GM15510 (cell line): ENCODE data around the gene PHF14.

Experiments used
- POLR2A ChIP-seq: IDR thresholded peaks from 3 replicates; pipeline ENCODE4 v1.6.1; 2011; ENCODE audit warnings: borderline replicate concordance; ENCODE audit not compliant: insufficient read length; ENCODE audit errors: extremely low read depth

PHF14 gene

DNA sequence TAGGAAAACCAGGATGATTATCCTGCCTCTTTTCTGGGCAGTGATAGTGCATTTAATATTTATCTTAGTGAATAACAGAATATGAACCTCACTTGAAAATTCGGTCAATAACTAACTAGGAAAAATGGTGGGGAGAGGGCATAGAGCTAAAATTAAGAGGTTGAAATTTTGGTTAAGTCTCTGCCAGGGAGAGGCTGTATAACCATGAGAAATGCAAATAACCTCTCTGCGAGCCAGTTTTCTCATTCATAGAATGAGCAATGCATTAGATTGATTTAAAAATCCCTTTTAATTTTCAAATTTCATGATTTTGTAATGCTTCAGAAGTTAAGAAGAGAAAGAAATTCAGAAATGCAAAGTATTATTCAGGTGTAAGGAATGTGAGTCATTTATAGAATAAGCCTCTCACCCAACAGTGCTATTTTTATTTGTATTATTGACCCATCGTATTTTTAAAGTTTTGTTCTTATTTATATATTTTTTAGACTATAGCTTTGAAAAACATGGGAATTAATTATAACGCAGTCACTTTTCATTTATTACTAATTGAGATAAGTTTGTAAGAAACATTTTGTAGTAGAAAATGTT is 104.7 kb downstream of the PHF14 start:
- TF ChIP-seq POLR2A: no peak

DNA sequence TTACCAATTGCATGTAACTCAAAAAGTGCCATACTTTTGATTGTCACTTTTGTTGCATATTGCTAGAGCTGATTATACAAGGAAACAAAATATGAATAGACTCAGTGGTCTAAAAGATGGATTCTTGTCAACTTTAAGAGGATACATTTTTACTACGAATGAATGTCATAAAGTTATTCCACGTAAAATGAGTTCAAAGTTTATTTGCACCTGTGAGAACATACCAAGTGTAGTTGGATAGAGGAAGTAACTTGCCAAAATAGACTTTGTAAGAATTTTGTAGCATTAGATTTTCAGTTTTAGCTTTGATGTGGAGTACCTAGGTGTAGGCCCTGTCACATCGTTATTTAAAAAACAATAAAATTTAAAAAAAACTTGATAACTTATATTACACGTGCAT is 106.2 kb downstream of the PHF14 start:
- no peak for TF ChIP-seq POLR2A

DNA sequence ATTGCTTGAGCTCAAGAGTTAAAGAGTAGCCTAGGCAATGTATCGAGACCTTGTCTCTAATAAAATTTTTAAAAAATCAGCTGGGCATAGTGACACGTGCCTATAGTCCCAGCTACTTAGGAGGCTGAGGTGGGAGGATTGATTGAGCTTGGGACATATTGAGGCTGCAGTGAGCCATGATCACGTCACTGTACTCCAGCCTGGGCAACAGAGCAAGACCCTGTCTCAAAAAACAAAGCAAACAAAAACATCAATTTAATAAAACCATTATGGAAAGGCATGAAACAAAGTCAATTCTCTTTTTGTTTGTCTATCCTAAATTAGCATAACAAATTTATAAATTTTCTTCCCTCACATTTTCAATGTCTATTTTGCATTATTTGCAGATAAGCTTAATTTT is 108.4 kb downstream of the PHF14 start:
- no peak for TF ChIP-seq POLR2A

DNA sequence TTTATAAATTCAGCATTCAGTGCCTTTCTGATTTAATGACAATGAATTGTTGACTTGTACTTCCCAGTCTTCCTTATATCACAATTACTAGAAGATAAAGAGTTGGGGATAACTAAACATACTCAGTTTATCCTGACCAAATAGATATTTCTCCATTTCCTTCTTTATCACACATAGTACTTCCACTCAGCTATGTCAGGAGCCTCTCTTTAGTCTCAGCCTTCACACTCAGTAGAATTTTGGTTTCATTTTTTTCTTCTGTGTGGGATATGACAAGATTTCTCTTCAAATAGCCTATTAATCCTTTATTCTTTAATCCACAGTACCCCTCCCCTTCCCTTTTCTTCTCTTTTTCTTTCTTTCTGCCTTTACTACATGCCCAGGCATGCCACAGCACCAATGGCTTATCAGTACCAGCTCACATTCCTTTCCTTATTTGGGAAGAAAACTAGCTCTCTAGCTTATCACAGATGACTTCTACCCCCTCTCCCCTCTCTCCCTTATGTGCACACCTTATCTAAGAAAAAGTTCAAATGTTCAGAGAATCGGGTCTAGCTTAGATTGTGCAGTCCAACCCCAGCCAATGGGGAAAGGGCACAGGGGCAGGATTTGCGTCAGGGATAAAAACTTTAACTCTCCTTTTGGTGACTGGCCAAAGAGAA is 109.0 kb downstream of the PHF14 start:
- TF ChIP-seq POLR2A: no peak

DNA sequence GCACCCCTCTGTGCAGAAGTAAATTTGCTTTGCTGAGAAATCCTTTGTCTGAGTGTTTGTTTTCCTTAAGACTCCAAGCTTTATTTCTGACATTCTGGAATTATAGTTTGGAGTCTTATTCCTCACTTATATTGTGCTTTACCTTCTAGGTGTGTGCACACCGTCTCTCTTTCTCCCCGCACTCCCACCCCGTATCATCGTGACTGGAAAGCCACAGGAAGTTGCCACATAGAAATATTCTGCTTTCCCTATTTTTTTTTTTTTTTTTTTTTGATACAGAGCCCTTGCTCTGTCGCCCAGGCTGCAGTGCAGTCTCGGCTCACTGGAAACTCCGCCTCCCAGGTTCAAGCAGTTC is 109.5 kb downstream of the PHF14 start:
- no peak for TF ChIP-seq POLR2A

DNA sequence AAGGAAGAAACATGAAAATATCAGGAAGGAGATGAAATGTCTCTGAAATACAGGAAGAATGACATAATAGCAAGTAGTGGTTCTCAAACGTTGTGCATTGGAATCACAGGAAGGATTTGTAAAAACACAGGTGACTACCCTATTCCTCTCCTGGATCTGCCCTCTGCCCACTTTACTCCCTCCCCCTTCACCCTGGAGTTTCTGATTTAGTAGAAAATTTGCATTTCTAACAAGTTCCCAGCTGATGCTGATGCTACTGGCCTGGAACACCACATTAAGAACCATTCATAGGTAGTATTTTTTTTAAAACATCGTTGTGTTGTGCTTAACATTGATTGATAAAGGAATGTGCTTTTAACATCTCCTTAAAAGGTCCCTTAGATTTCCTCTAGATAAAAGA is 130.9 kb downstream of the PHF14 start:
- no peak for TF ChIP-seq POLR2A

DNA sequence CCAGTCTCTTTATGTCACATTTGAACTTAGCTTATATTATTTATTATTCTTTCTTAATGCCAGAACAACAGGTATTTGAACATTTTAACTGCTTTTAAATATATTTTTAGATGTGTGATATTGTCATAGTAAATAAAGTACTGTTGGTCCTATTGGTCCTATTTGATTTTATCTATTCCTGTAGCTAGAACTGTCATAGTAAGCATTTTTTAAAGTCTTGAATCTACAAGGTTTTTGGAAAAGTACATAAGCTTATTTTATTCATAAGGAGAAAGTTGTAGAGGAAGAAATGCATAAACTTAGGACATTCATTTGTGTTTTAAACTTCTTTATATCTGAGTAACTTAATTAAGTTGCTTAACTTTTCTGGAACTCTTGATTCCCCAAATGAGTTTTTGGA is 136.0 kb downstream of the PHF14 start:
- TF ChIP-seq POLR2A: no peak

DNA sequence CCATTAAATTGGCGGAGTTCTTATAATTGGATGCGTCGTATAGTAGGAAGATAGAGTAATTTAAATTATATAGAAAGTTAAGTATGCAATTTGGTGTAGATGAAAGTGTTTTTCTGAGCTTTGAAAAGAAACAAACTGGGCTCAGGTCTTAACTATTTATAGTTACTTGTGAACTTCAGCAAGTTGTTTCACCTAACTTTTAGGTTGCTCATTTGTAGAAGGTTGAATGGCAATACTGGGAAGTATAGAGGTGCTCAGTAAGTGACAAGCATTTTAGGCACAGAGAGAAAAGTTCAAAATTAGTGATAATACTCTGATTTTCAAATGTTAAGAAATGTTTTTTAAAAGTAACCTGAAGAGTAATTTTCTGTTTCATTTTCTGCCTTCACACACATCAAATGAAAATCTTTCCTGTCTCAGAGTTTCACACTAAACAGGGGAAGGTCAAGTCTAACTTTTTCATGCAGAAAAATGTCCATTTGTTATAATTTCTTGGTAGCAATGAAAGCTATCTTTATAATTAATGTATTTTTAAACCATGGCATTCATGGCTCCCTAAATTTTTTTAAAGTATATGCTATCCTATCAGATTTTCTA is 146.5 kb downstream of the PHF14 start:
- no peak for TF ChIP-seq POLR2A

DNA sequence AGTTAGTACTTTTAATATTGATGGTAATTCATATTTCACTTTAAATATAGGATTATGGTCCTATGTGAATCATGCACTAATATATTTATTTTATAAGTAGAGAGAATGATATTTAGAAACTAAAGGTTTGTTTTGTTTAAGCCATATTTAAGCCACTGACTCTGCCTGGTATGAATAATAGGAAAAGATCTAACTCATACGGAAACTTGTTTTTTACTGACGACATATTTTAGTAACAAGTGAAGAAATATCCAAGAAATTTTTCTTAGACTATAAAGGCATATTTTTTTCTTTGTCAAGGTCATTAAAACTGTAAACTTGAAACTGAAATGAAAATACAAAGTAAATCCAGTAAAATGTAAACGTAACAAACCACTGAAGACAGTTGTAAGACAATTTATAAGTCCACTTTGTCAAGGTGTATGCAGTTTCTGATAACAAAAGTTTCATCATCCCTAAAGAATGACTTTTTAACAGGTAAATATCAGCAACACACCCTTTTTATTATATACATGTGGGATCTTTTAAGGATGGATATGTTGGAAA is 147.1 kb downstream of the PHF14 start:
- TF ChIP-seq POLR2A: no peak

DNA sequence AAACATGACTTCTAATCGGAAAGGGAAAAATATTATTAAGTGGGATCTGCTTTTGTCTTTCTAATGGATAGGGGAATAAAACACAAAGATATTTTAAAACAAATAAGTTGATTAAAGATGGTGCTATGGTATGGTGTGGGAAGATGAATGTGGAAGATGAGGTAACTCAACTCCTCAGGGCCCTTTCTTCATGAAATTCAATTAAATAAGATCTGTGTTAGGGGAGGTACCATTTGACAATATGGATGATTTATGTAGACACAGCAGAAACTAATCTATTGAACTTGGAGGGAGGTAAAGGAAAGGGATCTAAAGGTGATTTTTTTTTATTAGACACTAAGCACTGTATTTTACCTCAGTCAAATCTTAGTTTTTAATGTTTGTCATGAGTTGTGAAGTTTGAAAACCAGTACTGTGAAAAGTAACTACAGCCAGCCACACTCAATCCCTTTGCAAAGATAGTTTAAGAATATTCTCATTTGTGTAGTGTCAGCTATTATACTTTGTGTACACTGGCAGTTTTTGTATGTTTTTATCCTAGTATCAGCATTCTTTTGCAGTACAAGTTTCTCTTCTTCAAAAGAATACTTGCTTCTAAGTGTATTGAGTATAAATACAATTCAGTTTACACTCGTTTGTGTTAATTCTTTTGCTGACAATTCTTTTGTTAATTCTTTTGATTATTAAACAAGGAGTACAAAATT is 151.3 kb downstream of the PHF14 start:
- TF ChIP-seq POLR2A: no peak

DNA sequence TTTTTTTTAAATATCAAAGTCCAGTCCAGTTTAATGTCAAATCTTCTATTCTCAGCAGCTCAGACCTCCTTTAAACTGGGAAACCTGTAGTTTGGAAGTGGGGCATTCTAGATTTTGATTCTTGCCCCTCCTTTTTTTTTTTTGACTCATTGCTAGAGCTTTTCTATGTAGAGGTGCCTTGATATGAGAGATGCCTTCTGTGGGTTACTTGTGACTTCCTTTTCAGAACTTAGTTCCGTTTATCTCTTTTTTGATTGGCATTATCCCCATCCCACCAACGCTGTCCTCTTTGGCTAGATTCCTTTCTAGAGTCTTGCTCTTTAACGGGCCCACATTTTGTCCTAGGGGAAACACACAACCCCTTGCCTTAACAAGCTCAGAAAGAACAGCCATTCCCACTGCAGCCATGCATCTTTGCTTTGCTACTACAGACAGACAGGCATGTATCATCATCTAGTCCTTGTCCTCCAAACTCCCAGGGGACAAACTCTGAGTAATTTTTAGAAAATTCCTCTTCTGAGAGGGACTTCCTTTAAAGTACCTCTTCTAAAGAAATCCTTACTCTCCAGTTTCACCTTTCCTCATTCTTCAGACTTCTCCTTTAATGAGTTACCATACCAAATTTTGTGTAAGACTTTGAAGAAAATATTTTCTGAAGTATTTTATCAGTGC is 153.6 kb downstream of the PHF14 start:
- TF ChIP-seq POLR2A: no peak

DNA sequence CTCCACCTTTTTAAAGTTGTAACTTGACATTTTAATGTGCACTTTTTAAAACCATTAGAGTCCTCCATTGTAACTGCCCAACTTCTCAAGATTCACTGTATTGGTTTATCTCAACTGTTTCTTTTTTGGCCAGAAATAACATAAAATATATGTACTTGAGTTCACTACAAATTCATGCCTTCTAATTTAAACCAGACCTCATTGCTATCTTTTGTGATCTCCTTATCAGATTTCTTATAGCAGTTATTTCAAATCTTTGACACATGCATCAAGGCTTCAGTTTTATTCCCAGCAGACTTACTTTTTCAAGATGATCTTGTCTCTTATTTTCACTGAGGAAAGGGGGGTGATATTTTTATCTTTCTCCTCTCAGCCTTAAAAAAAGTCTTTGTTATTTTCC is 154.3 kb downstream of the PHF14 start:
- TF ChIP-seq POLR2A: no peak

DNA sequence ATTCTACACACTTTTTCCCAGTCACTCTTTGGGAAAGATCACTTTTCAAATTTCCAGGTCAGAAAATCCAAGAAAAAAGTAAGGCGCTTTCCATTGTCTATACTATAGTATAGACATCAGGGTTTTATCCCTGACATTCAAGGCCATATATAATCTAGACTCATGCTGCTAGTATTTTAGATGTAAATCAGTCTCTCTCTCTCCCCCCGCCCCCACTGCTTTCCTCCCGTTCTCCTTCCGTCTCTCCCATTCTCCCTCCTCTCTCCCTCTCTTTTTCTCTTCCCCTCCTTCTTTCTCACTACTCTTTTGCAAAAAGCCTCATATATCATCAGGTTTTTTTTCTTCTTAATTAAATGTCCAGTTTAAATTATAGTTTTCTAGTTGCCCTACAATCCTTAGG is 154.8 kb downstream of the PHF14 start:
- TF ChIP-seq POLR2A: no peak

DNA sequence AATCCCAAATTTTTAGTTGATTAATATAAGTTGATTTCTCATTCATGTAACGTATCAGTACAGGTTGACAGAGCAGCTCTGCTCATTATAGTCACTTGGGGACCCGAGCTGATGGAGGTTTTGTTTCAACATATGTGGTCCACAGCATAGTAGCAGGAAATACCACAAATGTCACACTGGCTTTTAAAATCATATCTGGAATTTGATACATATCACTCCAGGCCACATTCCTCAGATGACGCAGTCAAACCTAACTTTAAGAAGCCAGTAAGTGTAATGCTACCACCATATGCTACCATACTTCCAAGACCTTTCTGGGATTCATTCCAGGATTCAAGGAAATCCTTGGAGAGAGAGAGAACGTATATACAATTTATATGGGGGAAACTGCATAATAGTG is 156.3 kb downstream of the PHF14 start:
- TF ChIP-seq POLR2A: no peak

DNA sequence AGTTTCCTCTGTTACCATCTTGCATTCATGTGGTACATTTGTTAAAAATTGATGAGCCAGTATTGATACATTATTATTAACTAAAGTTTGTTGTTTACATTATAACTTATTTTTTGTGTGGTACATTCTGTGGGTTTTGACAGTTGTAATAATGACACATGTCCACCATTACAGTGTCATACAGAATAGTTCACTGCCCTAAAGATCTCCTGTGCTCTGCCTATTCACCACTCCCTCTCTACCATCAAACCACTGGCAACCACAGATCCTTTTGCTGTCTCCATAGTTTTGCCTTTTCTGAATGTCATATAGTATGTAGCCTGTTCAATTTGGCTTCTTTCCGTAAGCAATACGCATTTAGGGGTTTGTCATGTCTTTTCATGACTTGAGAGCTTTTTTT is 156.9 kb downstream of the PHF14 start:
- TF ChIP-seq POLR2A: no peak
